Measurements from ENCODE around the gene THAP4.

The THAP4 gene

DNA sequence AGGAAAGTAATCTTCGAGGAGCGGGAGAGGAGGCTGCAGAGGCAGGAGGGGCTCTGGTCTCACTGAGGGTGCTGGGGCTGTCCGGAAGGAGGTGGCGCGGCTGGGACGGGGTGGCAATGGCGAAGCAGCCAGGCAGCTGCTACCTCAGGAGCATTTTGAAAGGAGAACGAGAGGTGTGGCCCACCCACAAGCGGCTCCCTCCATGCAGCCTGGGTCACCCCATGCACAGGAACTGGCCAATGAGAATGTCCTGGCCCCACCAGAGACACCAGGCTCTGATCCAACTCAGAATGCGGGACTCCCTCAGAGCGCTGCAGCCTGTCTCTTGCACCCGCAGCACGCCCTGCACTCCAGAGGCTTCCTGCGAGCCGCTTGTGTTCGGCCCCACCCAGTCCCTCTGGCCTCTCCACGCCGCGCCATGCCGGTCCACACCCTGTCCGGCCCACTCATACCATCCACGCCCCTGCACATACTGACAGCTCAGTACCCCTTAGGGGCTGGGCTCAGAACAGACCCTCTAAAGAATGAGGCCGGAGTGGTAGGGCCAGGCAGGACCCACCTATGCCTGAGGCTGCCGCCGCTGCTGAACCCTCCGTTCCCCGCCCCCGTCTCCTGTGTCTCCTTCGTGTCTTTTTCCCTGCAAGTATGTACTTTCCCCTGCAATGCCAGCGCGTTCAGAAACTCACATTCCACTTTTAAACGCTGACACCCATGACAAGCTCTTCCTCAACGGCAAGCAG lies 84.8 kb downstream of the THAP4 start:
- DNase-seq (ENCODE audit: low spot score) (no peak), FAIRE-seq (no peak)

DNA sequence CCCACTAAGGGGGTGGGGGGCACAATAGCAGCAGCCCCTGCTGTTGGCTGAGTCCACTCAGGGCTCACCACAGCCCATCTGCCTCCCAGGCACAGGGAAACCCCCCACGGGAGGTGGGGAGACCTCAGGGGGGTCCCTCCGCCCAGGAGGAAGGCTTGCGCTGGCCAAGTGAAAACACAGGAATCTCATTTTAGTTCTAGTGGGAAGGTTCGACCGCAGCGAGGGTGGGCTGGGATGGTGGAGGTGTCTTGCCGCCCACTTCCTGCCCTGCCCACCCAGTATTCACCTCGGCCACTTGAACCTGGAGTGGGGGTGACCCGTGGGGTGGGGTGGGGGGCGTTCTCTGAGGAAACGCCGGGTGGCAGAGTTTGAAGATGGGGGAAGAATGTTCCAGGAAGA lies 85.4 kb downstream of the THAP4 start:
- FAIRE-seq (no peak), DNase-seq (ENCODE audit: low spot score) (no peak)

DNA sequence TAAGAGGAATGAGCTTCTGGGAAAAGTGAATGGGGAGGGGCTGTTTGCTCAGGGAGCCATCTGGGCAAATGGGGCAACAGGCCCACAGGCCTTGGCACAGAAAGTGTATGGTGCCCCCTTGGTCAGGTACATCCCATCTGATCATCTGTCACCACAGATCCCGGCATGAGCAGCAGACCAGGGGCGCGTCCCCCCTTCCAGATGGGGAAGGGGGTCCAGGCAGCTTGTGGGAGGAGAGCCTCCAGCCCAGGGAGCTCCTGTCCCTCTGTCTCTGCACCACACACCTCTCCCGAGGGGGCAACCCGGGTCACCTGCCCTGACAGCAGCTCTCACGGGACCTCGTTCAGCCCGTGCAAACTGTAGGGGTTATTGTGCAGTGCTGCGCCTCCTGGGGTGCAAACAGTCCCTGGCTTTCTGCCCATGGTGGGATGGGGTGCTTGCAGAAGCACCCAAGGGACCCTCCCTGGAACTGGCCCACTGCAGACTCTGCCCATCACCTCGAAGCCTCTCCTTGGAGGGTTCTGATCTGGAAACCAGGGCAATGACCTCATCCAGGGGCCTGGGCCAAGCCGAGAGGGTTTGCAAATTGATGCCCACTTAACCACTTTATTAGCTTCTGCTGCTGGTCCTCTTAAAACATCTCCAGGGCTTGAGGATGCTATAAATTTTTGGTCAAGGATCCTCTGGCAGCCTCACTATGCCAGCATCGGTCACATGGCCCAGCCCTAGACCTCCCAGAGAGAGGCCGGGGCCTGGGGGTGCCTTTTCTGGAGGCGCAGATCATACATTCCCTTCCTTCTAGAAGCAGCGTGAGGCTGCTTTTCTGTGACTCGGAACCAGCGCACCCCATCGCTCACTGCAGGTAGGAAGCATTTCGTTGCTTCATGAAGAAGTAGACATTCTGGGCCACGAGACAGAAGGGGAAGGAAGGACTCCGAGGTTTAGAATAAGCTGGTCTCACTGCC lies 86.1 kb downstream of the THAP4 start:
- DNase-seq (ENCODE audit: low spot score) = no peak
- FAIRE-seq = no peak

DNA sequence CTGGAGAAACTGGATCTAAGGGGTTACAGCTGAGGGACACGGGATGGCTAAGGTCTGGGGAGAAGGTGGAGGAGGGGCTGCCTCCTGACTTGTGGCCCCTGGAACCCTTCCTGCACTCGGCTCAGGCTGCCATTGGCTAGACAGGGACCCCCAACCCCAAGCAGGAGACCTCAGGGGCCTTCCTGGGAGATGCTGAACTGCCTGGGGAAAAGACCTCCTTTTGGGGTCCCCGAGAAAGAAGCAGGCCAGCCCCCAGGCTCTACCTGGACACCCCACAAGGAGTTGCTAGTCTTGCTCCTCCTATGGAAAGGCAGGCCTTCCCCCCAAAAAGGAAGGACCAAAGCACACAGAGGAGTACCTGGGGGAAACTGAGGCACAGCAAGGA lies 88.5 kb downstream of the THAP4 start:
- no peak for DNase-seq (ENCODE audit: low spot score)
- no peak for FAIRE-seq

DNA sequence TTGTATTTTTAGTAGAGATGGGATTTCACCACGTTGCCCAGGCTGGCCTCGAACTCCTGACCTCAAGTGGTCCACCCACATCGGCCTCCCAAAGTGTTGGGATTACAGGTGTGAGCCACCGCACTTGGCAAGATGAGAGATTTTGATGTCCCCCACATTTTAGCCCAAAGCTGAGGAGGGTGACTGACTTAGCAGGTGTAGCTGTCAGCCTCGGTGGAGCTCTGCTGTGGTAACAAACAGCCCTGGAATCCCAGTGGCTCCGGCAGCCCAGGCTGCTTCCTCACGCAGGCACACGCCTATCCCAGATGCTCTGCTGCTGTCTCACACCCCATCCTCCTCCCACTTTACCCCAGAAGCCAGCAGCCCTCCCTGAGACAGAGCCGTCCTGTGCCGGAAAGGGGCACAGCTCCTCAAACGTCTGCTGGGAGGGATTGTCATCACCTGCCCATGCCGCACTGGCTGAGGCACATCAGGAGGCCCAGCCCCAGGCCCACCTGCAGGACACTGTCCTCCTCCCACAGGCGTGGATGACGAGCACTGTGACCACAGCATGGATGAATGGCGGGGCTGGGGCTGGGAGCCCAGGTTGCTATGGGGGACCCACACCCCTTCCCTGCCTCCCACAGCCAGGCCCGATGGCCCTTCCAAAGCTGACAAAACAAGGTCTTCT lies 89.0 kb downstream of the THAP4 start:
- DNase-seq (ENCODE audit: low spot score) (no peak), FAIRE-seq (no peak)

DNA sequence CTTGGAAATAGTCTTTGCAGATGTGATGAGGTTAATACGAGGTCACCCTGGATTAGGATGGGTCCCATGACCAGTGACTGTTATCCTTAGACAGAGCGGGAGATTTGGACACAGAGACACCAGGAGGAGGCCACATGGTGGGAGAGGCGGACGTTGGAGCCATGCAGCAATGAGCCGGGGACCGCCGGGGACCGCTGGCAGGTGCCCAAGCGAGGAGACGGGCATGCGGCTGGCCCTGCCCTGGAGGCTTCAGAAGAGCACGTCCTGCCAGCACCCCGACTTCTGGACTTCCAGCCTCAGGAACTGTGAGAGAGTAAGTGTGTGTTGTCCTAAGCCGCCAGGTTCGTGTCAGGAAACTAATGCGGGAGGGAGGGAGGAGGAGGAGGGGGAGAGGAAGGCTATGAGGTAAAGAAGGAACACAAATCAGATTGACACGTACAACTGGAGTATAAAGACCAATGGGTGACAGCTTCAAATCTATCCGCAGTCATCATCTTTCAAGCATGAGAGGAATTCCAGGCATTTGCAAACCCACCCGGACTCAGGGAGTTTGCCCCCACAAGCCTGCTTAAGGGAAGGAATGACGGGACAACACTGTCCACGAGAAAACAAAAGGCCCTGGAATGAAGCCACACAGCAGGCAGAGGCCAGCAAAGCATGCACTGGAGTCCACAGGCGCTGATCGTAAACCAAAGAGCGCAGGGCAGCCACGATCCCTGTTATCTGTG lies 90.0 kb downstream of the THAP4 start:
- peak; percentile 84 for DNase-seq (ENCODE audit: low spot score)
- FAIRE-seq = peak; percentile 94

DNA sequence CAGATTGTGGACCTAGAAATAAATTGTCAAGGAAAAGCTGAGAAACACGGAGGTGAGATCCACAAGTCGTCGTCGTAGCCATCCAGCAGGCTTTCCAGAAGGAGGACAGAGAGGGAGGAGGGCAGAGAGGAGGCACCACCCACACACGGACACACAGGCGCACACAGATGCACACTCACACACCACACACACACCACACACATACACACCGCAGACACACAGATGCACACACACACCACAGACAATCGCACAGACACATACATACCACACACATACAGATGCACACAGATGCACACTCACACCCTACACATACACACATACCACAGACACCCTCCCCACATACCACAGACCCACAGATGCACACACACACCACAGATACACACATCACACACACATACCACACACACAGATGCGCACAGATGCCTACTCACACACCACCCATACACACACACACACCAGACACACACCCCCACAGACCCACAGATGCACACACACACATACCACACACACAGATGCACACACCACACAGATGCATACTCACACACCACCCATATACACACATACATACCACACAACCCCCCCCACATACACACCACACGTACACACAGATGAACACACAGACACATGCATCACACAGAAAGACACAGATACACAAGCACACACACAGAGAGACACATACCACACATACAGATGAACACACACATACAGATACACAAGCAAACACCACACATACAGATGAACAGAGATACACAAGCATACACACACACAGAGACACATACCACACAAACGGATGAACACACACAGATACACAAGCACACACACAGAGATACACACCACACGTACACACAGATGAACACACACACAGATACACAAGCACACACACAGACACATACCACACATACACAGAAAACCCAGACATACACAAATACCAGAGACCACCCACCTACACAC lies 91.2 kb downstream of the THAP4 start:
- FAIRE-seq (peak; percentile 99), DNase-seq (ENCODE audit: low spot score) (no peak)

DNA sequence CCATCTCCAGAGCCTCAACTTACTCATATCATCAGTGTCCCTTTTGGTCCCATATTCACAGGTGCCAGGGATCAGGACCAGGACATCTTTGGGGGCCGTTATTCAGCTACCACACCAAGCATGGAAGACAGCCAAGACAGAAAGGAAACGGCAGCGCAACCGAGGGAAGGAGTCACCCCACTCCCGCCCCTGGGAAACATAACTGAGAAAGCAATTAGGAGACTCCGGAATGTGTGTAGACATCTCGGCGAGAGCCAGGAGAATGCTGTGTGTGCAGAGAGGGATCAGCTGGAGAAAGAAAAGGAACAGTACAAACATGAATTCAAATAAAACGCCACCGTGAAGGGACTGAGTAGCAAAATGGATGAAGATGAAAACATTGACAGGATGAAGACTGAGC lies 91.9 kb downstream of the THAP4 start:
- FAIRE-seq = no peak
- peak; percentile 61 for DNase-seq (ENCODE audit: low spot score)

DNA sequence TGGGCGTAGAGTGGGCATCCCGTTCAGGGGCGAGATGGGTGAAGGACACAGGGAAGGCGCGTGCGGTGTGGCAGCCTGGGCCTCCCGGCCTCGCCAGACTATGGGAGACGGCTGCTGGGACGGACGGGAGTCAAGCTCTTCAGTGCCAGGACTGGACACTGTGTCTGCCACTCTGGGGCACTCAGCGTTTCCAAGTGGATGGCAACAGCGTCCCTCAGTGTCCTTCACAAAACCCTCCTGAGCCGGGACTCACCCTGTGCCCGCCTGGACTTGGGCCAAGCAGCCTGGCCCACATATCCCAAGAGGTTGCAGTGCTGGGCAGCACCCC lies 94.7 kb downstream of the THAP4 start:
- no peak for DNase-seq (ENCODE audit: low spot score)
- FAIRE-seq = no peak

DNA sequence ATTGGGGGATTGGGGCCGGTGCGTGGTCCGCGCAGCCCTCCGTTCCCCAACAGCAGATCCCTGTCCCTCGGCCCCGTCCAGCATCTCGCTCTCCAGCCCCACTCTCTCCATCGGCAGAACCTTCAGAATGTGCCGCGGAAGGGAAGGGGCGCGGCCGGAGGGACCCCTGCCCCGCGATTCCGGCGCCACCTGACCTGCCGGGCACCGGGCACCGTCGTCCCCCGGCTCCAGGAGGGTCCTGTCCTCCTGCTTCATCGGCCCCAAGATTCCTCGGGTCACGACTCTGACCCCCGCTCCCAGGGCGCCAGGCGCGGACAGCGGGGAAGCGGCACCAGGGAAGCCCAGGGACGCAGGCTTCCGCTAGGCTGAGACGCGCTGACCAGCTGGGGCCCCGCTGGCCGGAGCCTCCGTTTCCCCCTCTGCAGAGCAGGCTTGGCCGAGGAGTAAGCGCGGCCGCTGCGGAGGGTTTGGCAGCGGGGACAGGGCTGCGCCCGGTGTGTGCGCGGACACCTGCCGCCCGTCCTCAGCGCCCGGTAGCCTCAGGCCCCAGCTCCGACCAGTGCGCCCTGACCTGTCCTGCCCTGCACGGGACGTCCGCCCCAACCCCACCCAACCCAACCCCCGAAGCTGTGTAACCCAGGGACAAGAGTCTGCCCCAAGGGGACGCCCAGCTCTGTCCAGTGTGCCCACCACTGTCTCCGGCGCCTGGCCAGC lies 95.2 kb downstream of the THAP4 start:
- FAIRE-seq = no peak
- DNase-seq (ENCODE audit: low spot score) = no peak

DNA sequence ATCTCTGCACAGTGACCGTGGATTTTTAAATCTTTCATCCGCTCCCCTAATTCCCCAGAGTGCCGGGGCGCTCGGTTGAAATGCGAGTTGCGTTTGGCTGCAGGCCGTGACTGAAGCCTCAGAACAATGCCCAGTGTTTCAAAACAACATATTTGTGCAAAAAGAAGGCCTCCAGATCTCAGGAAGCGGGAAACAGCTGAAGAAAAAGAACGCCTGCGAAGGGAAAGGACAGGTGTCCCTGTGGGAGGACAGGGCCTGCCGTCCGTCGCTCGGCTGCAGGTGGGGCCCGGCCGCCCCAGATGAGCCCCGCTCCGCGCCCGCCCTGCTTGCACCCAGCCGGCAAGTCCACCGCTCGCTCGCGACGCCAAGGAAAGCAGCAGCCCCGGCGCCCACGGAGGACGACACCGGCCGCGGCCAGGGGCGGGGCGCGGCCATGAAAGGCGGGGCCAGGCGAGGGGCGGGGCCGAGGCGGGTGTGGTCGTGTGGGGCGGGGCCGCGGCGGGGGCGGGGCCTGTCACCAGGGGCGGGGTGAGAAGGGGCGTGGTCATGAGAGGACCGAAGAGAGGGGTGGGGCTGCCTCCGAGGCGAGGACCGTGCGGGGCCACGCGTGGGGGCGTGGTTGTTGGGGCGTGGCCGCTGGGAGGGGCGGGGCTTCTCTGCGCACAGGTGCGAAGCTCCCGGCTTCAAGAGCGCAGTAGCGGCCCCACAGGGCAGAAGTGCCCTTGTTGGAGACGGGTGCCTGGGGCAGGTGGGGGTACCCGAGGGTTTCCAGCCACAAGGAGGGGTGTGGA lies 96.0 kb downstream of the THAP4 start:
- peak; percentile 79 for FAIRE-seq

DNA sequence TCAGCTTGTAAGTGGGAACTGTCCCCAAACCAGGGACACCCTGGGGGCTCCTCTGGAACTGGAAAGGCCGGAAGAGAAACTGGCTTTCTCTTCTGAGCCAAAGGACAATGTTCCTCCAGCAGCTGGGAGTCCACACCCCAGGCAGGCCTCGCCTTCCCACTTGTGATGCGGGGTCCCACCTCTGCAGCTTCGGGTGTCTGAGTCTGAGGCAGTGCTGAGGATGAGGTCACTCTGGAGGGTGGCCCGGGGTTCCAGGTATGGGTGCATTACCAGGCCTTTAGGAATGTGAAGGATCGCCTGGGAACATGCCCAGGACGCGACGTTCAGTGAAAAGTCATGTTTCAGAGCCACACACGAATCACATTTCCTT lies 96.6 kb downstream of the THAP4 start:
- DNase-seq (ENCODE audit: low spot score) = no peak
- FAIRE-seq = no peak

More for the DNA sequence above, 96.0 kb downstream of the THAP4 start:
- peak; percentile 79 for DNase-seq (ENCODE audit: low spot score)

DNA sequence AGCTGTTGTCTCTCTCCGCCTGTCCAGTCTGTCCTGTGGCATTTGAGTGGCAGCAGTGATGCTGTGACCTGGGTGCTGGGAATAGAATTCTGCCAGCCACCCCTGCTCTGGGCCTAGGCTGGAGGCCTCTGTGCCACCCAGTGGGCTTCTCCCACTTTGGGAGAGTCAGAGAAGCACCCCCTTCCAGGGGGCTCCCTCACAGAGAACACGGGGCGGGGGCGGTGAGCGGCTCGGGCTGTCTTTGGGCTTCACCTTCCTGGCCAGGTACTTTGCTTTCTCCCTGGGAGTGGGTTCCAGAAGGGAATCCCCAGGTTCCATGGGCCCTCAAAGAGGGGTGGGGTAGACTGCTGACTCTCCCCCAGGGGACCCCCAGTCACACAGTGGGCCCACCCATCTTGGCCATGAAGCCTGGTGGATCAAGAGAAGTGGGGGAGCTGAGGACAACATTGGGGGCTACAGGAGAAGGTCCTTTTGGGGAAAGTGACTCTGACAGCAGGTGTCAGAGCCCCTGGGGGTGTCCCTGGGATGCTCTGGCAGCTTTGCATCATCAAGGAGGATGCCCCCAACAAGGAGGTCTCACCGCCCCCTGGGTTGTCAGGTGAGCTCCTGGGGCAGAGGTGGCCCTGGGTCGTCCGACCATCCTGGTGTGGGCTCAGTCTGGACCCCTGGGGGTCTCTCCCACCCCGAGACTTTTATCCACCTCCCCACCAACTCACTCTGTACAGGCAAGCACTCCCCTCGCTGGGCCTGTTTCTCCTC lies 97.2 kb downstream of the THAP4 start:
- no peak for DNase-seq (ENCODE audit: low spot score)

DNA sequence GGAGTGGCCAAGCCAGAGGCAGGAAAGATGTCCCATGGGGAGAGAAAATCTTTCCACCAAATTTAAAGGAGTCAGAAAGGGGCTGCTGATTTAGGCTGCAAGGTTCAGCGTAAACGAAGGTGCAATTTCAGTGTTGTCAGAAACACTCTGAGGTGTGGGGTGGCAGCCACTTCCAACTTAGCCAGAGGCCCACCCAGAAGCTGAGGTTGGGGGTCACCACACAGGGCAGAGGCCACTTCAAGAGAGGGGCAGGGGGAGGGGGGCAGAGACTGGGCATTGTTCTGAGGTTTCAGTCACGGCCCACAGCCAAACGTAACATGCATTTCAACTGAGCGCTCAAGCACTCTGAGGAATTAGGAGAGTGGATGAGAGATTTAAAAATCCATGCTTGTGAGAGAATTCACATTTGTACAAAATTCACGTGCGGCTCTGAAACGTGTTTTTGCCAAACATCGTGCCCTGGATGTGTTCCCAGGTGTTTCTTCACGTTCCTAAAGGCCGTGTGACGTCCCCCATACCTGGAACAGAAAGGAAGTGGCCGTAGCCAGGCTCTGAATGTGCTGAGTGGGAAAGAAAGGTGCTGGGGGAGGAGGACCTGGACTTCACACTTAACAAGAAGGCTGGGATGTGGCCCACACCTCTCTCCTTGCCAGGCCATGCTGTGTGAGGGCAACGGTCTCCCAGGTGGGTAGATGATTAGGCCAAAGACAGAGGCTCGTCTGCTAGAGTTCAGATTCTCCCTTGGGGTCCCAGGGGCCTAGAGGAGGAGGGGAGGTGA lies 97.9 kb downstream of the THAP4 start:
- DNase-seq (ENCODE audit: low spot score) = no peak
- FAIRE-seq = no peak

More for the DNA sequence above, 97.2 kb downstream of the THAP4 start:
- no peak for FAIRE-seq

DNA sequence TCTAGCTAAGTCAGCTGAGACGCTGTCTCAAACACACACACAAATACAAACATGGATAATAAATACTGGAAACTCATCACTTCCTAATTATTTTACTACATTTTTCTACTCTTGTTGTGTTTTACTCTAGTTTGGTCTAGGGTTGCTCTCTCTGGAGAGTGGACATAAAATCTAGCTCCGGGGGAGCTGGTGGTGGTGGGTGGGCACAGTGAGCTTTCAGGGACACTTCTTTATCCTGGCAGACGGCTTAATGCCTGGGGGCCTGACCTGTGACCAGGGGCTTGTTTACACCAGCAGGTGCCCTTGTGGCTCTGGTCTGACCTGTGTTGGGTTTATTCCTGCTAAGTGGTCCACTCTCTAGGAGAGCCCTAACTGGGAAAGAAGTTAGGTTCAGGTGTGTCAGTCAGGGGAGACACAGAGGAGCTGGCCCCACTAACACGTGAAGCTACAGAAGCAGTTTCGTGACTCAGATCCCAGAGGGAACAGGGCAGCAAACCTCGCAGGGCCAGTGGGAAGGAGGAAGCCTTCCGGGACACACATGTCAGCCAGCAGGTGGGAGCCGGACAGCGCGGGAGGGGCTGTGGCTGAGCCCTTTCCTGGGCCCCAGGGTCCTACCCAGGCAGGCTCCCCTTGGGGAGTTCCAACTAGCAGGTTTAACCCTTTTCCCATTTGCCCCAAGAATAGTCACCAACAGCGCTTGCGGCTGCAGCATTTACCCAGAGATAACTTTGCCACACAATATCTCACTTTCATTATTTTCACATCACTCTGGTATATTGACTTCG lies 100.9 kb downstream of the THAP4 start:
- DNase-seq (ENCODE audit: low spot score) (no peak), FAIRE-seq (no peak)

DNA sequence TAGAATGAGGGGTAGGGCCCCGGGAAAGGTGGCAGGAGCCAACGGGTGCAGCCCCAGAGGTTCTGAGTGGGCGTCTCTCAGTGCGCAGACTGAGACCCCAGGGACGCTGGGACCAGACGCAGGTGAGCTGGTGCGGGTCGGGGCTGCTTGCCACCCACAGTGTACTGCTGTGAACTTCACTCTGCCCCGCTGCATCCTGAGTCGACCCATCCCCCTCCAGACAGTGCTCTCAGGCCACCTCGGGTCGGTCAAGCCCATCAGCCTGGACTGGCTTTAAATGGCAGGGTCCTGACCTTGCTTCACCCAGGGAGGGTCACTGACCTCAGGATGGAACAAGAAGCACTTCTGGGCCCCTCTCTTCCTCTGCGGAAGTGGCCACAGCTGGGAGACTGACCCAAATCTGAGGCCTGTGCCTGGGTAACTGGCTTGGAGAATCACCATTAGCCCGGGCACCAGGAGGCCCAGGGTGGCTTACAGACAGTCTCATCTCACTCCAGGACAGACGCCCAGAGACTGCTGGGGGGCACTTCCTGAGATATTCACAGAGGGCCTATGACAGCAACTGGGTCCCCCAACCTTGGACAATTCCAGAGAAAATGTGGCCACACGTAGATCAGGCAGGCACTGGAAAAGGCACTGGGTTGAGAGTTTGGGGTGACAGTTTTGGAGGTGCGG lies 102.1 kb downstream of the THAP4 start:
- no peak for DNase-seq (ENCODE audit: low spot score)
- no peak for FAIRE-seq

All from urothelium cell line (cell line).